ENCODE measurements around the gene TMEM51. TPM values are rescaled to one million over a fixed set of nuclear protein-coding genes. Genes with fewer than 3 reads are reported as not detected.

Gene TMEM51
- polyA plus RNA-seq, 1 donor from 2014 or later, result 1.7 TPM

DNA sequence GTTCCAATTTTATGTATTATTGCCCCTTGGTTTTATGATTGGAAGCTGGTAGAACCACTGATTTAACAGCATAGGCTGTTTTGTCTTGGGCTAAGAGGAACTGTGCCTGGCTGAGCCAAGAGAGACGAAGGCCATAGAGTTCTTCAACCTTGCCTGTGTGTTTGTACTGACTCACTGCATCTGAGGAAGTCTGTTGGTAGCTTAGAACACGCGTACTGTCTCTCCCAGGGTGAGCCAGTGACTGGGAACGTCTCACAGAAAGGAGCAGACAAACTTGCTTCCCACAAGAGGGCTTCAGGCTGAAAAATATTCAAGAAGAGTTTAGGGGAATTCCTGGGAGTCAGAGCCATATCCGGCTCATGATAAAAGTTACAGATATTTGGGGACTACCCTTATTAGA, 14.9 kb downstream of the TMEM51 start:
- Histone ChIP-seq H3K4me2 (ENCODE audit: low read length) (no peak overlapping the region), H3K27me3 (ENCODE audit: insufficient read depth, low read depth, low read length) (no peaks in the 10 kb centered on the region), H3K9ac (ENCODE audit: low read length) (no peak overlapping the region), H3K4me3 (ENCODE audit: low read length) (no peak overlapping the region), H3K36me3 (ENCODE audit: insufficient read depth, low read length) (no peaks in the 10 kb centered on the region), H3K9me3 (ENCODE audit: low read length) (no peaks in the 10 kb centered on the region), H3K79me2 (replicated peaks; ENCODE audit: insufficient read depth, low read length) (no peaks in the 10 kb centered on the region), H3F3A (ENCODE audit: insufficient read depth, low read length, poor library complexity, severe bottlenecking) (no peaks in the 10 kb centered on the region), H4K20me1 (ENCODE audit: insufficient read depth) (no peaks in the 10 kb centered on the region), H3K27ac (ENCODE audit: low read length) (no peak overlapping the region), H3K9me2 (ENCODE audit: insufficient read depth, low read length) (no peaks in the 10 kb centered on the region), H2AFZ (ENCODE audit: low read depth, low read length) (no peak overlapping the region)
- TF ChIP-seq MXI1 (conservative IDR thresholded peaks at IDR 0.05; ENCODE audit: poor library complexity, severe bottlenecking) (no peak), RAD21 (conservative IDR thresholded peaks at IDR 0.05) (no peak), POLR2AphosphoS5 (IDR thresholded peaks at IDR 0.05) (no peak), TAF1 (IDR thresholded peaks at IDR 0.05; ENCODE audit: low read depth) (no peak), EP300 (conservative IDR thresholded peaks at IDR 0.05; ENCODE audit: poor library complexity, severe bottlenecking) (no peak), EZH2 (IDR thresholded peaks at IDR 0.05; ENCODE audit: borderline replicate concordance, insufficient read depth, low read length, poor library complexity, severe bottlenecking) (no peak), SMC3 (conservative IDR thresholded peaks at IDR 0.05; ENCODE audit: poor library complexity) (no peak)
- TF ChIP-seq, protein P1, sequence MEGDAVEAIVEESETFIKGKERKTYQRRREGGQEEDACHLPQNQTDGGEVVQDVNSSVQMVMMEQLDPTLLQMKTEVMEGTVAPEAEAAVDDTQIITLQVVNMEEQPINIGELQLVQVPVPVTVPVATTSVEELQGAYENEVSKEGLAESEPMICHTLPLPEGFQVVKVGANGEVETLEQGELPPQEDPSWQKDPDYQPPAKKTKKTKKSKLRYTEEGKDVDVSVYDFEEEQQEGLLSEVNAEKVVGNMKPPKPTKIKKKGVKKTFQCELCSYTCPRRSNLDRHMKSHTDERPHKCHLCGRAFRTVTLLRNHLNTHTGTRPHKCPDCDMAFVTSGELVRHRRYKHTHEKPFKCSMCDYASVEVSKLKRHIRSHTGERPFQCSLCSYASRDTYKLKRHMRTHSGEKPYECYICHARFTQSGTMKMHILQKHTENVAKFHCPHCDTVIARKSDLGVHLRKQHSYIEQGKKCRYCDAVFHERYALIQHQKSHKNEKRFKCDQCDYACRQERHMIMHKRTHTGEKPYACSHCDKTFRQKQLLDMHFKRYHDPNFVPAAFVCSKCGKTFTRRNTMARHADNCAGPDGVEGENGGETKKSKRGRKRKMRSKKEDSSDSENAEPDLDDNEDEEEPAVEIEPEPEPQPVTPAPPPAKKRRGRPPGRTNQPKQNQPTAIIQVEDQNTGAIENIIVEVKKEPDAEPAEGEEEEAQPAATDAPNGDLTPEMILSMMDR (IDR thresholded peaks at IDR 0.05; ENCODE audit: poor library complexity, severe bottlenecking), result no peak
- TF ChIP-seq, protein P2, sequence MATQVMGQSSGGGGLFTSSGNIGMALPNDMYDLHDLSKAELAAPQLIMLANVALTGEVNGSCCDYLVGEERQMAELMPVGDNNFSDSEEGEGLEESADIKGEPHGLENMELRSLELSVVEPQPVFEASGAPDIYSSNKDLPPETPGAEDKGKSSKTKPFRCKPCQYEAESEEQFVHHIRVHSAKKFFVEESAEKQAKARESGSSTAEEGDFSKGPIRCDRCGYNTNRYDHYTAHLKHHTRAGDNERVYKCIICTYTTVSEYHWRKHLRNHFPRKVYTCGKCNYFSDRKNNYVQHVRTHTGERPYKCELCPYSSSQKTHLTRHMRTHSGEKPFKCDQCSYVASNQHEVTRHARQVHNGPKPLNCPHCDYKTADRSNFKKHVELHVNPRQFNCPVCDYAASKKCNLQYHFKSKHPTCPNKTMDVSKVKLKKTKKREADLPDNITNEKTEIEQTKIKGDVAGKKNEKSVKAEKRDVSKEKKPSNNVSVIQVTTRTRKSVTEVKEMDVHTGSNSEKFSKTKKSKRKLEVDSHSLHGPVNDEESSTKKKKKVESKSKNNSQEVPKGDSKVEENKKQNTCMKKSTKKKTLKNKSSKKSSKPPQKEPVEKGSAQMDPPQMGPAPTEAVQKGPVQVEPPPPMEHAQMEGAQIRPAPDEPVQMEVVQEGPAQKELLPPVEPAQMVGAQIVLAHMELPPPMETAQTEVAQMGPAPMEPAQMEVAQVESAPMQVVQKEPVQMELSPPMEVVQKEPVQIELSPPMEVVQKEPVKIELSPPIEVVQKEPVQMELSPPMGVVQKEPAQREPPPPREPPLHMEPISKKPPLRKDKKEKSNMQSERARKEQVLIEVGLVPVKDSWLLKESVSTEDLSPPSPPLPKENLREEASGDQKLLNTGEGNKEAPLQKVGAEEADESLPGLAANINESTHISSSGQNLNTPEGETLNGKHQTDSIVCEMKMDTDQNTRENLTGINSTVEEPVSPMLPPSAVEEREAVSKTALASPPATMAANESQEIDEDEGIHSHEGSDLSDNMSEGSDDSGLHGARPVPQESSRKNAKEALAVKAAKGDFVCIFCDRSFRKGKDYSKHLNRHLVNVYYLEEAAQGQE (IDR thresholded peaks at IDR 0.05; ENCODE audit: borderline replicate concordance), result no peak

DNA sequence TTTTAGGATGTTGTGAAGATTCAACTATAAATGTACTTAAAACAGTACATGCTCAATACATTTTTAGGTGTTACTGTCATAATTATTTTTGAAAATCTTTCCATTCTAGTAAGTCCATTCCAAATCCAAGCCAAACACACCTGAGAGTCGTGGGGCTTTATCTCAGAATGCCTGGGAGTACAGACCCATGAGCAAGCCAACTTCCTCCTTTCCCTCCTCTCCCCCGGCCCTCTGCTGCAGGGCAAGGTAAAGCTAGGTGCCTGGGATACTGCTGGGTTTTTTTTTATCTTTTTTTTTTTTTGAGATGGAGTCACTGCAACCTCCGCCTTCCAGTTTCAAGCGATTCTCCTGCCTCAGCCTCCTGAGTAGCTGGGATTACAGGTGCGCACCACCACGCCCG, 16.5 kb downstream of the TMEM51 start:
- H3K36me3 ChIP-seq (ENCODE audit: insufficient read depth, low read length), result no peaks in the 10 kb centered on the region

More for the DNA sequence above, 16.5 kb downstream of the TMEM51 start:
- Histone ChIP-seq H4K20me1 (ENCODE audit: insufficient read depth) (no peaks in the 10 kb centered on the region), H3K9me3 (ENCODE audit: low read length) (no peaks in the 10 kb centered on the region), H3K4me2 (ENCODE audit: low read length) (no peak overlapping the region), H3K27ac (ENCODE audit: low read length) (no peak overlapping the region), H3K27me3 (ENCODE audit: insufficient read depth, low read depth, low read length) (no peaks in the 10 kb centered on the region), H2AFZ (ENCODE audit: low read depth, low read length) (no peak overlapping the region), H3K4me3 (ENCODE audit: low read length) (no peak overlapping the region), H3F3A (ENCODE audit: insufficient read depth, low read length, poor library complexity, severe bottlenecking) (no peaks in the 10 kb centered on the region), H3K9ac (ENCODE audit: low read length) (no peak overlapping the region), H3K9me2 (ENCODE audit: insufficient read depth, low read length) (no peaks in the 10 kb centered on the region), H3K79me2 (replicated peaks; ENCODE audit: insufficient read depth, low read length) (no peaks in the 10 kb centered on the region)
- TF ChIP-seq POLR2AphosphoS5 (IDR thresholded peaks at IDR 0.05) (no peak), MXI1 (conservative IDR thresholded peaks at IDR 0.05; ENCODE audit: poor library complexity, severe bottlenecking) (no peak), EP300 (conservative IDR thresholded peaks at IDR 0.05; ENCODE audit: poor library complexity, severe bottlenecking) (no peak), EZH2 (IDR thresholded peaks at IDR 0.05; ENCODE audit: borderline replicate concordance, insufficient read depth, low read length, poor library complexity, severe bottlenecking) (no peak), RAD21 (conservative IDR thresholded peaks at IDR 0.05) (no peak), SMC3 (conservative IDR thresholded peaks at IDR 0.05; ENCODE audit: poor library complexity) (no peak), TAF1 (IDR thresholded peaks at IDR 0.05; ENCODE audit: low read depth) (no peak)
- TF ChIP-seq, protein P1 (IDR thresholded peaks at IDR 0.05; ENCODE audit: poor library complexity, severe bottlenecking), result no peak
- TF ChIP-seq, protein P2 (IDR thresholded peaks at IDR 0.05; ENCODE audit: borderline replicate concordance), result no peak
